ENCODE data around the gene MRC1.

Gene MRC1

DNA sequence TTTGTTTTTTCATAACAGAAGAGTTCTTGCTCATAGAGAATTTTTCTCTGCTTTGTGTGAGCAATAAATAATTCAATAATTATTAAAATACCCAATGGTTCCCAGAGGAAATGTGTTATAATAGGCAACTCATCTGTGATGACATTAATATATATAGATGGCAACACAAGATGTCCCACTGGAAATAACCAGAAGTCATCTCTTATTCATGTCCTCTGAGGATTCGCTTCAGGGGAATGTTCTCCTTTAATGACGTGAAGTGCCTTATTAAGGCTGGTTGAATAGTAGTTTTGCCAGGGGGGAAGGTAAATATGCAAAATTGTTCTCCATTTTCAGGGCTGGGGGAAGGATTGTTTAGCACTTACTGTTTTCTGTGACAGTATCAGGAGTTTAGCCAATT, 145.7 kb downstream of the MRC1 start:
- TF ChIP-seq CTCF (IDR thresholded peaks at IDR 0.05; ENCODE audit: control extremely low read depth, extremely low read depth, low read depth, missing control alignments), result no peak
- POLR2A ChIA-PET, result no interaction called here
- CTCF ChIA-PET, result no interaction called here
- no peak for DNase-seq (ENCODE audit: extremely low spot score)

DNA sequence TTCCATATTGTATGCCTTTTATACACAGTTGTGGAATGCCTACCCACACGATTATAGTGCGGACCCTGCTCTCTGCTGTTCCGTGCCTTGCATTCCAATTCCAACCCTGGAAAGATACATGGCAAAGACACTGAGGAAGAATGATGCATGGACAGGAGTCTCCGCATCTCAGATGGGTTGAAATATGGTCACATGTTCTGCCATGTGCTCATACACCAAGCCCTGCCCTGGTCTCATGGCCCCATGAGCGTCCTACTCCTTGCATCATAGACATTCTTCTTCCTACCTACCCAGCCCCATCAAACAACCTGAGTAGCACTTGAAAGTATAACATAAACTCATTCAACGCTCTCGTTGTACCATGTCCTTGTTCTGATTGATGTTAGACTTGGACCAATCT, 148.9 kb downstream of the MRC1 start:
- DNase-seq (ENCODE audit: extremely low spot score), result no peak
- no peak for TF ChIP-seq CTCF (IDR thresholded peaks at IDR 0.05; ENCODE audit: control extremely low read depth, extremely low read depth, low read depth, missing control alignments)
- POLR2A ChIA-PET, result no interaction called here
- CTCF ChIA-PET, result no interaction called here

DNA sequence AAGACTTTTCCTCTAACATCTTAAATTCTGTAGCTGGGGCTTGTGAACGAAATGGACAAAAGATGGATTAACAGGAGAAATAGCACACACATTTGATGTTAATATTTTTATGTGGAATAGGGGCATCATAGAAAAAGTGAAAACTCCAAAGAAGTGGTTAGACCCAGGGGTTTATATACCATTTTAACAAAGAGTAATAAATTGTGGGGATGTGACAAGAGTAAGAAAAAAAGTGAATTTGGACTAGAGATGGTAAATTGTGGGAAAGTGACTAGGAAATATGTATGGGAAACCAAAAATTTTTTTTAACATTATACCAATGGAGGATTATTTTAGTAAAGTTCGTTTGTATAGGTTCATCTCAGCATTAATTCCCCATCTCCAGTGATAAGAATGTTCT, 150.7 kb downstream of the MRC1 start:
- POLR2A ChIA-PET, result no interaction called here
- DNase-seq (ENCODE audit: extremely low spot score), result no peak
- TF ChIP-seq CTCF (IDR thresholded peaks at IDR 0.05; ENCODE audit: control extremely low read depth, extremely low read depth, low read depth, missing control alignments), result no peak
- CTCF ChIA-PET, result interaction anchor here (1.1 kb wide), 1 partner anchor 30 kb away, joined by 3 read pairs; no protein-coding TSS in a partner anchor
